Right atrium auricular region (tissue), 2 donors: ENCODE measurements around the gene PAN3. TPM values are rescaled to one million over a fixed set of nuclear protein-coding genes. Genes with fewer than 3 reads are reported as not detected.

Experiments used
- DNase-seq: peaks from one replicate; pipeline ENCODE4 v3.0.0-alpha.2; 2019; ENCODE audit warnings: low spot score
- H3K27ac ChIP-seq, 2 donors: fragments of 200-600 bp; sonication (generic); 1 replicate in 1 of 2; 2 replicates in 1 of 2; pipeline ENCODE4 v1.5.1; 2016 to 2019
- H3K27me3 ChIP-seq, 2 donors: fragments of 200-600 bp; sonication (generic); one replicate each; pipeline versions ENCODE4 v1.5.1 to v1.6.0; 2017 to 2019
- H3K36me3 ChIP-seq: fragments of 200-600 bp; sonication (generic); one replicate; pipeline ENCODE4 v1.5.1; 2016
- H3K4me1 ChIP-seq, 2 donors: fragments of 200-600 bp; sonication (generic); one replicate each; pipeline versions ENCODE4 v1.5.1 to v1.6.0; 2017 to 2019
- H3K4me3 ChIP-seq, 2 donors: fragments of 200-600 bp; sonication (generic); 1 replicate in 1 of 2; 2 replicates in 1 of 2; pipeline ENCODE4 v1.5.1; 2017 to 2019; ENCODE audit warnings: mild to moderate bottlenecking in 1 of 2, moderate library complexity in 1 of 2
- H3K9me3 ChIP-seq, 2 donors: fragments of 200-600 bp; sonication (generic); one replicate each; pipeline ENCODE4 v1.5.1; 2019
- total RNA-seq, 2 donors: library from RNA; depleted of rRNA; stranded (reverse); fragments of >200 nt; gene quantifications; one replicate each; pipeline ENCODE4 v1.1.0, GENCODE V29; 2016
- TF ChIP-seq, protein P1 (sequence below), 2 donors: fragments of 200-600 bp; sonication (generic); IDR thresholded peaks; one replicate each; pipeline ENCODE4 v1.5.1; 2019; ENCODE audit warnings: antibody characterized with exemption in 2 of 2

Gene PAN3
- total RNA-seq, 2 donors from 2014 or later, result 8.7 to 12.0 TPM

DNA sequence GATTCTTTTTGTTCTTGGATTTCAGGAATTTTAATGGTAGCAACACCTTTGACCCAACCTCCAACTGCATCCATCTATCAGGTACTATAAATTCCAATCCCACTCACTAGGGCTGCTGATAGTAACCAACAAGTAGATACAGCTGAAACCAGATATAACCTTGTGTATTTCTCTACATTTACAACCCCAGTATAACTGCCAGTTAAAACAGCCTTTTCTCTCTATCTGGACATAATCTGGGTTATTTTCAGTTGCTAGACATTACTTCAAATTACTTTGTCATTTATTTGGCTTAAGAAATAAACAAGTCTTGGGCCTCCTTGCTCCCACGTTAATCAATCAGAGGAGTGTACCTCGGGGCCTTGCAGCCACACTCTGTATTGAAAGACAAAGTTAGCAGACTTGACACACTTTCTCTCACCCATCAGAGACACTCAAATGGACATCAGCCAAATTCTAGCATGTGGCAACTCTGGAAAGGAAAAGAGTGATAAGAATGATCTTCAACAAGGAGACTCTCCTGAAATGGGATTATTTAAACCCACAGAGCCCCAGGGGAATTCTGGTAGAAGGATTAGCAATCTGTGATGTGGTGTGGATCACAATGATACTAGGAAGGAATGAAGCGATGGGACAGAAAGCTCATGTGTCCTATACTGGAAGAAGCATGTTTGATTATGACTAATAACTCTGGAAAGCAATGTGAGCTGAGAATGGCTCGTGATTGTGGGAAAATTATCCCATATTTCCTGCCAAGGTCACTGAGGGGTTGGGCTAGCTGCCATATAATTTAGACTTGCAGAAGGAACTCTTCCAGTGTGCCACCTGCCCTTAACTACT is 199.0 kb downstream of the PAN3 start:
- Histone ChIP-seq H3K4me3 (no peak overlapping the region), H3K27me3 (no peaks in the 10 kb centered on the region), H3K36me3 (no peaks in the 10 kb centered on the region), H3K27ac (peak overlapping the region; percentile 8 to 47), H3K9me3 (no peaks in the 10 kb centered on the region), H3K4me1 (peaks cover 0 to 40% of the 10 kb centered on the region in 2 donors)
- TF ChIP-seq, protein P1, sequence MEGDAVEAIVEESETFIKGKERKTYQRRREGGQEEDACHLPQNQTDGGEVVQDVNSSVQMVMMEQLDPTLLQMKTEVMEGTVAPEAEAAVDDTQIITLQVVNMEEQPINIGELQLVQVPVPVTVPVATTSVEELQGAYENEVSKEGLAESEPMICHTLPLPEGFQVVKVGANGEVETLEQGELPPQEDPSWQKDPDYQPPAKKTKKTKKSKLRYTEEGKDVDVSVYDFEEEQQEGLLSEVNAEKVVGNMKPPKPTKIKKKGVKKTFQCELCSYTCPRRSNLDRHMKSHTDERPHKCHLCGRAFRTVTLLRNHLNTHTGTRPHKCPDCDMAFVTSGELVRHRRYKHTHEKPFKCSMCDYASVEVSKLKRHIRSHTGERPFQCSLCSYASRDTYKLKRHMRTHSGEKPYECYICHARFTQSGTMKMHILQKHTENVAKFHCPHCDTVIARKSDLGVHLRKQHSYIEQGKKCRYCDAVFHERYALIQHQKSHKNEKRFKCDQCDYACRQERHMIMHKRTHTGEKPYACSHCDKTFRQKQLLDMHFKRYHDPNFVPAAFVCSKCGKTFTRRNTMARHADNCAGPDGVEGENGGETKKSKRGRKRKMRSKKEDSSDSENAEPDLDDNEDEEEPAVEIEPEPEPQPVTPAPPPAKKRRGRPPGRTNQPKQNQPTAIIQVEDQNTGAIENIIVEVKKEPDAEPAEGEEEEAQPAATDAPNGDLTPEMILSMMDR (IDR thresholded peaks at IDR 0.05), result no peak
- DNase-seq, result no peak

DNA sequence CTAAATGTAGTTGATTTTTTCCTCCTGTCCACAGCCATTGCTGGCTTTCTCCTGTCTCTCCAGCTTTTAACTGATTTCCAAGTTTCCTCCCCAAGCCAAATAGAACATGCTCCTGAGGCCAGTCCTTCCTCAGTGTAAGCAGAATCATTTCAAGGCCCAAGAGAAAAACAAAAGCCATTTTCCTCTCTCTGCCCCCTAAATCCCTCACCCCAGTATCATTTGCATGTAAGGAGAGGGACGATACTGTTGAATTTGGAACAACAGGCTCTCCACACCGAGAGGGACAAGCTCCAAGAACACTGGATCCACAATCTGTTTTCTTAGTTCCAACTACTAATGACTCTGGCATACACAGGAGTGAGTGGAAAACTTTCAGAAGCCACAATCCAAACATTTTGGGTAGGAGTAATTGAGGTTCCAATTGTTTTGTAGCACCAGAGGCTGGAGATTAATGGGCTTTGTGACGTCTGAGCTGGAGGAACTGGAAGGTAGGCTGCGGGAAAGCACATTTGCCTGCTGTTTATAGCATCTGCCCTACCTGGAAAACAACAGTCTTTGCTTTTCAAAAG is 199.7 kb downstream of the PAN3 start:
- H3K27ac ChIP-seq, result peak overlapping the region; percentile 8 to 47
- no peaks in the 10 kb centered on the region for H3K27me3 ChIP-seq
- peaks cover 0 to 40% of the 10 kb centered on the region in 2 donors for H3K4me1 ChIP-seq
- no peaks in the 10 kb centered on the region for H3K9me3 ChIP-seq
- TF ChIP-seq, protein P1 (IDR thresholded peaks at IDR 0.05), result no peak
- no peak overlapping the region for H3K4me3 ChIP-seq
- H3K36me3 ChIP-seq, result no peaks in the 10 kb centered on the region
- no peak for DNase-seq

DNA sequence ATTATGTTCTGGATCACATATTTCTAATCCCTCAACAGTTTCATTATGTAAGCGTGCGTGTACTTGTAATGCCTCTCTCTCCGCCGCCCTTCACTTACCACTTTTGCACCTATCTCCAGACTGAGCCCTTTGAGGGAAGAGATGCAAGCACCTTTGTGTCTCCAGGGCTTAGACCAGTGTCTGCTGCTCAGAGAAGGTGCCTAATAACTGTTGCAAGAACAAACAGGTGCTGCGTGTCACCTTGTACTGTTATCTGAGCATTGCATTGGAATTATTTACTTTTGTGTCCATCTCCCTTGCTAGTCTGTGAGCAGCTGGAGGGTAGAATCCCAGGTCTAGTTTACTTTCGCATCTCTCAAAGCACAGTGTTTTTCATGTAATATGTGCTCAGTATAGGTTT is 200.4 kb downstream of the PAN3 start:
- Histone ChIP-seq H3K9me3 (no peaks in the 10 kb centered on the region), H3K27ac (peak overlapping the region in 1 of 2 donors; percentile 47), H3K4me3 (no peak overlapping the region), H3K27me3 (no peaks in the 10 kb centered on the region), H3K4me1 (peaks cover 0 to 40% of the 10 kb centered on the region in 2 donors), H3K36me3 (no peaks in the 10 kb centered on the region)
- no peak for DNase-seq
- TF ChIP-seq, protein P1 (IDR thresholded peaks at IDR 0.05), result no peak

DNA sequence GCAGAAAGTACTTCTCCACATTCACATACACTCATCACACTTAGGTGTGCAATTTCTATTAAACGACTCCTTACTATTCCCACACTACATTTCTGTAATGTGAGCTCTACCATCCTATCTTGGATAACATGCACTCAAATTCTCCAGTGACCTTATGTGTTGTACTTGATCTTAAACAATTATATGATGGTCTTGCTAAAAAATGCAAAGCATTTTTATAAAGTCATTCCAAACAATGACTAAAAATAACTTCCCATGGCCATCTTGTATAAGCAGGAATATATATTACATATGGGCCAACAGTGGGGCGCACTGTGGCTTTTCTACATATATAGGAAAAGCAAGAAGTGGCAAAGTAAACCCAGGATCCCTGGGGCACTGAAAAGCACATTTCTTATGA is 201.1 kb downstream of the PAN3 start:
- no peaks in the 10 kb centered on the region for H3K9me3 ChIP-seq
- H3K4me3 ChIP-seq, result no peak overlapping the region
- no peak overlapping the region for H3K27ac ChIP-seq
- no peak for DNase-seq
- peaks cover 0 to 37% of the 10 kb centered on the region in 2 donors for H3K4me1 ChIP-seq
- TF ChIP-seq, protein P1 (IDR thresholded peaks at IDR 0.05), result no peak
- no peaks in the 10 kb centered on the region for H3K36me3 ChIP-seq
- no peaks in the 10 kb centered on the region for H3K27me3 ChIP-seq

DNA sequence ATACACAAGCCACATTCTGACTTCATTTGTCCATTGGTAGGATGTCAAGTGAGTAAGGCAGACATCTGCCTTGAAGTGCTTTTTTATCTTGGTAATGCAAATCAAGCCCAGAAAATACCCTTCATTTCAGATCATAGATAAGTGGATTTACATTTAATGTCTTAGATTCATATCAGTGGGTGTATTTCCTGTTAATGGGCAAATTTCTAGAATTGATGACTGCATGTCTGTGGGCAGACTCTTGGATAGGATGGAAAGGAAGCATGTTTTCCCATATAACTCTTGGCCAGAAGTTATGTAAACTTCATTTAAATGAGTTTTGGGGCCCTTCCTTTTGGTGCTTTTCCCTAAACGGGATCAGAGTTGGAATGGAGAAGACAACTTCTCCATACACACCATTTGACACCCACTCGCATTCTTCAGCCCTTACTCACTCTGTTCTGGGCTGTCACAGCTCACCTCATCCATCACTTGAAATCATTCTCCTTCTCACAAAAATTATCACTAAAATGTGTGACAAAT is 202.0 kb downstream of the PAN3 start:
- H3K4me1 ChIP-seq, result peaks cover 0 to 36% of the 10 kb centered on the region in 2 donors
- H3K27ac ChIP-seq, result no peak overlapping the region
- no peaks in the 10 kb centered on the region for H3K9me3 ChIP-seq

More for the DNA sequence above, 202.0 kb downstream of the PAN3 start:
- no peak overlapping the region for H3K4me3 ChIP-seq
- no peak for DNase-seq
- TF ChIP-seq, protein P1 (IDR thresholded peaks at IDR 0.05), result no peak
- H3K36me3 ChIP-seq, result no peaks in the 10 kb centered on the region
- H3K27me3 ChIP-seq, result no peaks in the 10 kb centered on the region
